Measurements from ENCODE around the gene PGBD1.

DNA sequence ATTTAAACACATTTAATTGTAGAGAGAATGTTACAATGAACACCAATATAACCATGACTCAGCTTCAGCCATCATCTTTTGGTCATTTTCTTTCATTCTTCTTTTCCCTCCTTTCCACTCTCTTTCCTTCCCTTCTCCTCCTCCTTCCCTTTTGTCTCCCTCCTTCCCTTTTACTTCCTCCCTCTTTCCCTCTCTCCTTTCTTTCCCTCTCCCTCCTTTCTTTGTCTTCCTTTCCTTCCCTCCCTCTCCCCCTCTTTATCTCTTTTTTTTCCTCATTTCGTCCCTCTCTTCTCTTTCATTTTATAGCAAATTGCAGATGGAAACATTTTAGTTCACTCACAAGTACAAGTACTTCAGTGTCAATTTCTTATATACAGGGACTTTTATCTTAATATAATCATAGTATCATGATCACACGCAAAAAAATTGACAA lies 70.1 kb downstream of the PGBD1 start:
- TF ChIP-seq, protein P1, sequence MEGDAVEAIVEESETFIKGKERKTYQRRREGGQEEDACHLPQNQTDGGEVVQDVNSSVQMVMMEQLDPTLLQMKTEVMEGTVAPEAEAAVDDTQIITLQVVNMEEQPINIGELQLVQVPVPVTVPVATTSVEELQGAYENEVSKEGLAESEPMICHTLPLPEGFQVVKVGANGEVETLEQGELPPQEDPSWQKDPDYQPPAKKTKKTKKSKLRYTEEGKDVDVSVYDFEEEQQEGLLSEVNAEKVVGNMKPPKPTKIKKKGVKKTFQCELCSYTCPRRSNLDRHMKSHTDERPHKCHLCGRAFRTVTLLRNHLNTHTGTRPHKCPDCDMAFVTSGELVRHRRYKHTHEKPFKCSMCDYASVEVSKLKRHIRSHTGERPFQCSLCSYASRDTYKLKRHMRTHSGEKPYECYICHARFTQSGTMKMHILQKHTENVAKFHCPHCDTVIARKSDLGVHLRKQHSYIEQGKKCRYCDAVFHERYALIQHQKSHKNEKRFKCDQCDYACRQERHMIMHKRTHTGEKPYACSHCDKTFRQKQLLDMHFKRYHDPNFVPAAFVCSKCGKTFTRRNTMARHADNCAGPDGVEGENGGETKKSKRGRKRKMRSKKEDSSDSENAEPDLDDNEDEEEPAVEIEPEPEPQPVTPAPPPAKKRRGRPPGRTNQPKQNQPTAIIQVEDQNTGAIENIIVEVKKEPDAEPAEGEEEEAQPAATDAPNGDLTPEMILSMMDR (conservative IDR thresholded peaks at IDR 0.05; ENCODE audit: low read depth in 2 of 2): no peak
- TF ChIP-seq, protein P2, sequence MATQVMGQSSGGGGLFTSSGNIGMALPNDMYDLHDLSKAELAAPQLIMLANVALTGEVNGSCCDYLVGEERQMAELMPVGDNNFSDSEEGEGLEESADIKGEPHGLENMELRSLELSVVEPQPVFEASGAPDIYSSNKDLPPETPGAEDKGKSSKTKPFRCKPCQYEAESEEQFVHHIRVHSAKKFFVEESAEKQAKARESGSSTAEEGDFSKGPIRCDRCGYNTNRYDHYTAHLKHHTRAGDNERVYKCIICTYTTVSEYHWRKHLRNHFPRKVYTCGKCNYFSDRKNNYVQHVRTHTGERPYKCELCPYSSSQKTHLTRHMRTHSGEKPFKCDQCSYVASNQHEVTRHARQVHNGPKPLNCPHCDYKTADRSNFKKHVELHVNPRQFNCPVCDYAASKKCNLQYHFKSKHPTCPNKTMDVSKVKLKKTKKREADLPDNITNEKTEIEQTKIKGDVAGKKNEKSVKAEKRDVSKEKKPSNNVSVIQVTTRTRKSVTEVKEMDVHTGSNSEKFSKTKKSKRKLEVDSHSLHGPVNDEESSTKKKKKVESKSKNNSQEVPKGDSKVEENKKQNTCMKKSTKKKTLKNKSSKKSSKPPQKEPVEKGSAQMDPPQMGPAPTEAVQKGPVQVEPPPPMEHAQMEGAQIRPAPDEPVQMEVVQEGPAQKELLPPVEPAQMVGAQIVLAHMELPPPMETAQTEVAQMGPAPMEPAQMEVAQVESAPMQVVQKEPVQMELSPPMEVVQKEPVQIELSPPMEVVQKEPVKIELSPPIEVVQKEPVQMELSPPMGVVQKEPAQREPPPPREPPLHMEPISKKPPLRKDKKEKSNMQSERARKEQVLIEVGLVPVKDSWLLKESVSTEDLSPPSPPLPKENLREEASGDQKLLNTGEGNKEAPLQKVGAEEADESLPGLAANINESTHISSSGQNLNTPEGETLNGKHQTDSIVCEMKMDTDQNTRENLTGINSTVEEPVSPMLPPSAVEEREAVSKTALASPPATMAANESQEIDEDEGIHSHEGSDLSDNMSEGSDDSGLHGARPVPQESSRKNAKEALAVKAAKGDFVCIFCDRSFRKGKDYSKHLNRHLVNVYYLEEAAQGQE (IDR thresholded peaks at IDR 0.05; ENCODE audit: unreplicated experiment): no peak
- TF ChIP-seq EZH2 (IDR thresholded peaks at IDR 0.05; ENCODE audit: low read depth, unreplicated experiment): no peak
- TF ChIP-seq POLR2AphosphoS5 (IDR thresholded peaks at IDR 0.05; ENCODE audit: low read depth): no peak
- no peak for TF ChIP-seq ZNF331 (CRISPR knock-in tag; IDR thresholded peaks at IDR 0.05; ENCODE audit: low read depth)
- no peak for TF ChIP-seq JUNB (IDR thresholded peaks at IDR 0.05; ENCODE audit: unreplicated experiment)

Measured in GM23338 (cell line).